ENCODE data around the gene LETM1. TPM values are rescaled to one million over a fixed set of nuclear protein-coding genes. Genes with fewer than 3 reads are reported as not detected.

Gene LETM1
- total and polyA plus RNA-seq, 10 donors = 6.5 to 47.7 (median 34.7) TPM

- no peak for TF ChIP-seq POLR2AphosphoS5 (IDR thresholded peaks at IDR 0.05)
- TF ChIP-seq CTCF (IDR thresholded peaks at IDR 0.05 in 8 of 11, conservative IDR thresholded peaks at IDR 0.05 in 3 of 11) = no peak
- no peak for TF ChIP-seq POLR2A (IDR thresholded peaks at IDR 0.05)
- Histone ChIP-seq H3K4me3 (no peak overlapping the region), H3K36me3 (no peaks in the 10 kb centered on the region), H3K9me3 (no peaks in the 10 kb centered on the region), H3K4me1 (peaks cover 4 to 40% (median 24%) of the 10 kb centered on the region in 6 donors), H3K27ac (no peak overlapping the region), H3K27me3 (replicated peaks in 1 of 7) (peaks cover 0 to 88% (median 31%) of the 10 kb centered on the region in 7 donors)
- DNase-seq = no peak
- WGBS, 5 donors = 64 to 80% (median 71%) methylated on average over 10 to 33 of the region's 33 CpGs
- intact Hi-C loops (cut with DNase I; ENCODE audit: low total_unique reads) = no loop called here
Observed at GRCh38 chr4:1770245-1770644, 85.7 kb downstream of the LETM1 start.

GRCh38 chr4:1769692-1770091 is 86.3 kb downstream of the LETM1 start:
- Histone ChIP-seq H3K27ac (no peak overlapping the region), H3K4me1 (peaks cover 4 to 40% (median 24%) of the 10 kb centered on the region in 6 donors), H3K36me3 (no peaks in the 10 kb centered on the region), H3K9me3 (no peaks in the 10 kb centered on the region), H3K4me3 (no peak overlapping the region), H3K27me3 (replicated peaks in 1 of 7) (peaks cover 0 to 94% (median 31%) of the 10 kb centered on the region in 7 donors)
- 43 to 91% (median 81%) methylated on average over 3 to 6 of the region's 6 CpGs for WGBS, 5 donors
- no peak for DNase-seq
- TF ChIP-seq POLR2AphosphoS5 (IDR thresholded peaks at IDR 0.05) = no peak
- no peak for TF ChIP-seq POLR2A (IDR thresholded peaks at IDR 0.05)
- no peak for TF ChIP-seq CTCF (IDR thresholded peaks at IDR 0.05 in 8 of 11, conservative IDR thresholded peaks at IDR 0.05 in 3 of 11)
- intact Hi-C loops (cut with DNase I; ENCODE audit: low total_unique reads) = no loop called here

DNA sequence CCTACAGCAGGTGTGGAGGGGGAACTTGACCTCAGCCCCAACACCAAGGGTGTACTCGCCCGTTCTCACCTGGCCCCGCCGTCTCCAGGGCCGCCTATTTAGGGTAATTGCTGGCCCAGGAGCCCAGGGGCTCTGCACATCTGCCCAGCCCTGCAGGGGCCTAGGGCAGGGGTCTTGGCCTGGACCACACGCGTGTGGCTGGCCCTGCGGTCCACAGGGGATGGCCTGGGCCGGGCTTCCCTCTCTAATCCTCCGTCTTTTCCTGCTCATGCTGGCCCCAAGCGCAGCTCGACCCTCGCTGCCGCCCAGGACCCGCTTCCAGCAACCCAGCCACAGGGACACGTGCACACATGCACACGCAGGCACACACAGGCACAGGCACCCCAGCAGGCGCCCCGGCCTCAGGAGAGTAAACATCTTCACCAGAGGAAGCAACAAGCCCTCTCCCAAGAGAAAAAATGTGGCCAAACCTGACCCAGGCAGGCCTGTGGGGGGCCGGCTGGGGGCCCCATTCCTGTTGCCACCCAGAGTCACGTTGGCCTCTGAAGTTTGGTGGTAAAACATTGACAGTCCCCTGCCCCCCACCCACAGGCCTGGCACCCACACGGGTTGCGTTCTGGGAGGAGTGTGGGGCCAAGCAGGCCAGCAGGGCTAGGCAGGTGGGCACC is 87.5 kb downstream of the LETM1 start:
- Histone ChIP-seq H3K27ac (no peak overlapping the region), H3K27me3 (replicated peaks in 1 of 7) (peaks cover 0 to 100% (median 33%) of the 10 kb centered on the region in 7 donors), H3K4me3 (peak overlapping the region in 1 of 8 donors; percentile 68), H3K36me3 (no peaks in the 10 kb centered on the region), H3K4me1 (peaks cover 4 to 48% (median 28%) of the 10 kb centered on the region in 6 donors), H3K9me3 (no peaks in the 10 kb centered on the region)
- TF ChIP-seq POLR2A (IDR thresholded peaks at IDR 0.05) = no peak
- no peak for TF ChIP-seq POLR2AphosphoS5 (IDR thresholded peaks at IDR 0.05)
- no peak for TF ChIP-seq CTCF (IDR thresholded peaks at IDR 0.05 in 8 of 11, conservative IDR thresholded peaks at IDR 0.05 in 3 of 11)
- DNase-seq = no peak
- 55 to 68% (median 58%) methylated on average over 18 to 23 of the region's 23 CpGs for WGBS, 5 donors
- intact Hi-C loops (cut with DNase I; ENCODE audit: low total_unique reads) = no loop called here

GRCh38 chr4:1767770-1768366 is 88.1 kb downstream of the LETM1 start:
- Histone ChIP-seq H3K9me3 (no peaks in the 10 kb centered on the region), H3K4me1 (peaks cover 7 to 54% (median 34%) of the 10 kb centered on the region in 6 donors), H3K27me3 (replicated peaks in 1 of 7) (peaks cover 0 to 100% (median 40%) of the 10 kb centered on the region in 7 donors), H3K27ac (no peak overlapping the region), H3K36me3 (no peaks in the 10 kb centered on the region), H3K4me3 (peak overlapping the region in 6 of 8 donors; percentile 9 to 68 (median 36))
- no peak for TF ChIP-seq POLR2AphosphoS5 (IDR thresholded peaks at IDR 0.05)
- peak in 6 of 11 experiments; percentile 12 to 32 (median 26) for TF ChIP-seq CTCF (IDR thresholded peaks at IDR 0.05 in 8 of 11, conservative IDR thresholded peaks at IDR 0.05 in 3 of 11)
- TF ChIP-seq POLR2A (IDR thresholded peaks at IDR 0.05) = no peak
- 19 to 45% (median 23%) methylated on average over 3 to 29 of the region's 32 CpGs for WGBS, 5 donors
- no peak for DNase-seq
- intact Hi-C loops (cut with DNase I; ENCODE audit: low total_unique reads) = no loop called here
